Measurements from ENCODE around the gene CASQ1. TPM values are rescaled to one million over a fixed set of nuclear protein-coding genes. Genes with fewer than 3 reads are reported as not detected.

Gene CASQ1
- total RNA-seq, 1 experiment from 2014 or later, result 0.46 TPM

DNA sequence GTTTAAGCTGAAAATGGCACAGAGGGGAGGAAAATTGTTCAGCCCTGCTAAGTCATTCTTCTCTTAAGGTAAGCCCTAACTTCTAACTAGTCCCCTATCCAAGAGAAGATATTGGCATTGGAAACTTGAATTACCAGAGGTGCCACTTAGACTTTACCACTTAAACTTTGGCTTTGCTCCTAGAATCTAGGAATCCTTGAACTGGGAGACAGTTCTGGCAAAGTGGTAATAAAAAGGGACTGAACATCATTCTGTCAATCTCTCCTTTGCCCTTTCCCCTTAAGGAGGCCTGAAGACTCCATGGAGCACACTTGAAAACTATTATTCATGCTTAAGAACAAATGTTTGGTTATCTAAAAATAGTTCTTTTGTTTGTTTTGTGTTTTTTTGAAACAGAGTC is 30.5 kb upstream of the CASQ1 start:
- CTCF ChIA-PET, result interaction anchor here (1.4 to 2.4 kb wide), 4 partner anchors 33 to 92 kb away, joined by 4 to 11 read pairs (median 6); no protein-coding TSS in a partner anchor
- Mint-ChIP-seq H3K9me3 (no peaks in the 10 kb centered on the region), H3K27me3 (ENCODE audit: low read depth) (no peaks in the 10 kb centered on the region), H3K36me3 (no peaks in the 10 kb centered on the region), H3K4me1 (peaks cover 8% of the 10 kb centered on the region), H3K4me3 (no peak overlapping the region), H3K27ac (no peak overlapping the region)
- ATAC-seq, result no peak
- POLR2A ChIA-PET, result no interaction called here
- TF ChIP-seq ZNF219 (CRISPR knock-in tag; IDR thresholded peaks at IDR 0.05; ENCODE audit: borderline replicate concordance), result no peak
- no peak for TF ChIP-seq ZNF423 (CRISPR knock-in tag; IDR thresholded peaks at IDR 0.05)
- TF ChIP-seq, protein P1, sequence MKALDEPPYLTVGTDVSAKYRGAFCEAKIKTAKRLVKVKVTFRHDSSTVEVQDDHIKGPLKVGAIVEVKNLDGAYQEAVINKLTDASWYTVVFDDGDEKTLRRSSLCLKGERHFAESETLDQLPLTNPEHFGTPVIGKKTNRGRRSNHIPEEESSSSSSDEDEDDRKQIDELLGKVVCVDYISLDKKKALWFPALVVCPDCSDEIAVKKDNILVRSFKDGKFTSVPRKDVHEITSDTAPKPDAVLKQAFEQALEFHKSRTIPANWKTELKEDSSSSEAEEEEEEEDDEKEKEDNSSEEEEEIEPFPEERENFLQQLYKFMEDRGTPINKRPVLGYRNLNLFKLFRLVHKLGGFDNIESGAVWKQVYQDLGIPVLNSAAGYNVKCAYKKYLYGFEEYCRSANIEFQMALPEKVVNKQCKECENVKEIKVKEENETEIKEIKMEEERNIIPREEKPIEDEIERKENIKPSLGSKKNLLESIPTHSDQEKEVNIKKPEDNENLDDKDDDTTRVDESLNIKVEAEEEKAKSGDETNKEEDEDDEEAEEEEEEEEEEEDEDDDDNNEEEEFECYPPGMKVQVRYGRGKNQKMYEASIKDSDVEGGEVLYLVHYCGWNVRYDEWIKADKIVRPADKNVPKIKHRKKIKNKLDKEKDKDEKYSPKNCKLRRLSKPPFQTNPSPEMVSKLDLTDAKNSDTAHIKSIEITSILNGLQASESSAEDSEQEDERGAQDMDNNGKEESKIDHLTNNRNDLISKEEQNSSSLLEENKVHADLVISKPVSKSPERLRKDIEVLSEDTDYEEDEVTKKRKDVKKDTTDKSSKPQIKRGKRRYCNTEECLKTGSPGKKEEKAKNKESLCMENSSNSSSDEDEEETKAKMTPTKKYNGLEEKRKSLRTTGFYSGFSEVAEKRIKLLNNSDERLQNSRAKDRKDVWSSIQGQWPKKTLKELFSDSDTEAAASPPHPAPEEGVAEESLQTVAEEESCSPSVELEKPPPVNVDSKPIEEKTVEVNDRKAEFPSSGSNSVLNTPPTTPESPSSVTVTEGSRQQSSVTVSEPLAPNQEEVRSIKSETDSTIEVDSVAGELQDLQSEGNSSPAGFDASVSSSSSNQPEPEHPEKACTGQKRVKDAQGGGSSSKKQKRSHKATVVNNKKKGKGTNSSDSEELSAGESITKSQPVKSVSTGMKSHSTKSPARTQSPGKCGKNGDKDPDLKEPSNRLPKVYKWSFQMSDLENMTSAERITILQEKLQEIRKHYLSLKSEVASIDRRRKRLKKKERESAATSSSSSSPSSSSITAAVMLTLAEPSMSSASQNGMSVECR (CRISPR knock-in tag; IDR thresholded peaks at IDR 0.05; ENCODE audit: borderline replicate concordance), result no peak
- no peak for TF ChIP-seq NR1H2 (CRISPR knock-in tag; IDR thresholded peaks at IDR 0.05)
- no peak for TF ChIP-seq ZNF121 (CRISPR knock-in tag; IDR thresholded peaks at IDR 0.05)
- no peak for TF ChIP-seq ATF2 (CRISPR knock-in tag; IDR thresholded peaks at IDR 0.05; ENCODE audit: borderline replicate concordance, low read depth)
- TF ChIP-seq, protein P2, sequence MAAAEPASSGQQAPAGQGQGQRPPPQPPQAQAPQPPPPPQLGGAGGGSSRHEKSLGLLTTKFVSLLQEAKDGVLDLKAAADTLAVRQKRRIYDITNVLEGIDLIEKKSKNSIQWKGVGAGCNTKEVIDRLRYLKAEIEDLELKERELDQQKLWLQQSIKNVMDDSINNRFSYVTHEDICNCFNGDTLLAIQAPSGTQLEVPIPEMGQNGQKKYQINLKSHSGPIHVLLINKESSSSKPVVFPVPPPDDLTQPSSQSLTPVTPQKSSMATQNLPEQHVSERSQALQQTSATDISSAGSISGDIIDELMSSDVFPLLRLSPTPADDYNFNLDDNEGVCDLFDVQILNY (CRISPR knock-in tag; IDR thresholded peaks at IDR 0.05), result no peak
- no peak for TF ChIP-seq MLX (CRISPR knock-in tag; IDR thresholded peaks at IDR 0.05)
- TF ChIP-seq AR (CRISPR knock-in tag; IDR thresholded peaks at IDR 0.05), result no peak
- TF ChIP-seq ERG (CRISPR knock-in tag; IDR thresholded peaks at IDR 0.05), result no peak
- no peak for TF ChIP-seq ZSCAN18 (CRISPR knock-in tag; IDR thresholded peaks at IDR 0.05)
- TF ChIP-seq, protein P3, sequence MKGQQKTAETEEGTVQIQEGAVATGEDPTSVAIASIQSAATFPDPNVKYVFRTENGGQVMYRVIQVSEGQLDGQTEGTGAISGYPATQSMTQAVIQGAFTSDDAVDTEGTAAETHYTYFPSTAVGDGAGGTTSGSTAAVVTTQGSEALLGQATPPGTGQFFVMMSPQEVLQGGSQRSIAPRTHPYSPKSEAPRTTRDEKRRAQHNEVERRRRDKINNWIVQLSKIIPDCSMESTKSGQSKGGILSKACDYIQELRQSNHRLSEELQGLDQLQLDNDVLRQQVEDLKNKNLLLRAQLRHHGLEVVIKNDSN (CRISPR knock-in tag; IDR thresholded peaks at IDR 0.05), result no peak
- DNase-seq (ENCODE audit: low spot score), result no peak

Measured in WTC11 (cell line).